ENCODE results near the gene NRSN2. TPM values are rescaled to one million over a fixed set of nuclear protein-coding genes. Genes with fewer than 3 reads are reported as not detected.
"Not testable (repeated sequence)": the region's sequence is repeated elsewhere in the genome, so short reads cannot be mapped to it uniquely, and the experiment has no call there.

Gene NRSN2
- polyA plus RNA-seq, 1 experiment, result 84.1 TPM

- H3K4me3 ChIP-seq (ENCODE audit: low read depth, low read length), result no peak overlapping the region
- DNase-seq (ENCODE audit: low read depth), result no peak
- no peaks in the 10 kb centered on the region for H3K27me3 ChIP-seq (ENCODE audit: control insufficient read depth, insufficient read depth, low read length)
- POLR2A ChIA-PET, result no interaction called here
- H3K36me3 ChIP-seq (ENCODE audit: control insufficient read depth, insufficient read depth, low read length), result no peaks in the 10 kb centered on the region
- CTCF ChIA-PET, result no interaction called here
- no peak for TF ChIP-seq CTCF (IDR thresholded peaks at IDR 0.05; ENCODE audit: insufficient read depth, low read depth, low read length)
Measured at GRCh38 chr20:367486-367887, 20.6 kb downstream of the NRSN2 start.

GRCh38 chr20:368915-369314, 22.0 kb downstream of the NRSN2 start:
- ChIA-PET CTCF (interaction anchor here (1.0 to 1.1 kb wide), 2 partner anchors 12 to 14 kb away, joined by 4 to 6 read pairs; partner anchors contain the start of gene TRIB3), POLR2A (no interaction called here)
- Histone ChIP-seq H3K4me3 (ENCODE audit: low read depth, low read length) (no peak overlapping the region), H3K27me3 (ENCODE audit: control insufficient read depth, insufficient read depth, low read length) (no peaks in the 10 kb centered on the region), H3K36me3 (ENCODE audit: control insufficient read depth, insufficient read depth, low read length) (no peaks in the 10 kb centered on the region)
- no peak for DNase-seq (ENCODE audit: low read depth)
- no peak for TF ChIP-seq CTCF (IDR thresholded peaks at IDR 0.05; ENCODE audit: insufficient read depth, low read depth, low read length)

GRCh38 chr20:370151-370600, 23.3 kb downstream of the NRSN2 start:
- DNase-seq (ENCODE audit: low read depth), result no peak
- TF ChIP-seq CTCF (IDR thresholded peaks at IDR 0.05; ENCODE audit: insufficient read depth, low read depth, low read length), result no peak

GRCh38 chr20:370977-371754, 24.3 kb downstream of the NRSN2 start:
- Histone ChIP-seq H3K36me3 (ENCODE audit: control insufficient read depth, insufficient read depth, low read length) (no peaks in the 10 kb centered on the region), H3K4me3 (ENCODE audit: low read depth, low read length) (no peak overlapping the region), H3K27me3 (ENCODE audit: control insufficient read depth, insufficient read depth, low read length) (no peaks in the 10 kb centered on the region)
- TF ChIP-seq CTCF (IDR thresholded peaks at IDR 0.05; ENCODE audit: insufficient read depth, low read depth, low read length), result no peak
- CTCF ChIA-PET, result interaction anchor here (2.3 to 5.1 kb wide), 2 partner anchors 10 to 17 kb away, joined by 10 to 19 read pairs; no protein-coding TSS in a partner anchor
- POLR2A ChIA-PET, result no interaction called here
- DNase-seq (ENCODE audit: low read depth), result no peak

More at GRCh38 chr20:370151-370600, 23.3 kb downstream of the NRSN2 start:
- POLR2A ChIA-PET, result no interaction called here
- no peaks in the 10 kb centered on the region for H3K36me3 ChIP-seq (ENCODE audit: control insufficient read depth, insufficient read depth, low read length)
- no peak overlapping the region for H3K4me3 ChIP-seq (ENCODE audit: low read depth, low read length)
- CTCF ChIA-PET, result interaction anchor here (5.1 kb wide), 1 partner anchor 16 kb away, joined by 19 read pairs; no protein-coding TSS in a partner anchor
- no peaks in the 10 kb centered on the region for H3K27me3 ChIP-seq (ENCODE audit: control insufficient read depth, insufficient read depth, low read length)

- ChIA-PET CTCF (interaction anchor here (1.2 to 5.1 kb wide), 3 partner anchors 11 to 106 kb away, joined by 3 to 19 read pairs (median 10); no protein-coding TSS in a partner anchor), POLR2A (interaction anchor here (0.6 kb wide), 1 partner anchor 9 kb away, joined by 7 read pairs; the partner anchor contains the start of gene TRIB3)
- Histone ChIP-seq H3K4me3 (ENCODE audit: low read depth, low read length) (no peak overlapping the region), H3K27me3 (ENCODE audit: control insufficient read depth, insufficient read depth, low read length) (no peaks in the 10 kb centered on the region), H3K36me3 (ENCODE audit: control insufficient read depth, insufficient read depth, low read length) (no peaks in the 10 kb centered on the region)
- no peak for TF ChIP-seq CTCF (IDR thresholded peaks at IDR 0.05; ENCODE audit: insufficient read depth, low read depth, low read length)
- peak; percentile 53 for DNase-seq (ENCODE audit: low read depth)
Measured at GRCh38 chr20:371755-372542, 25.0 kb downstream of the NRSN2 start.

- H3K4me3 ChIP-seq (ENCODE audit: low read depth, low read length); H3K27me3 ChIP-seq (ENCODE audit: control insufficient read depth, insufficient read depth, low read length); POLR2A ChIA-PET; DNase-seq (ENCODE audit: low read depth); H3K36me3 ChIP-seq (ENCODE audit: control insufficient read depth, insufficient read depth, low read length): not testable (repeated sequence)
- CTCF ChIA-PET, result interaction anchor here (0.9 to 5.1 kb wide), 4 partner anchors 12 to 106 kb away, joined by 3 to 19 read pairs (median 6); no protein-coding TSS in a partner anchor
Measured at GRCh38 chr20:372543-373082, 25.7 kb downstream of the NRSN2 start.
